Activated CD4-positive, alpha-beta T cell treated with anti-CD3 and anti-CD28 coated beads, Interleukin-2, Interleukin-4, amounts not matched to agents 100 ng/mL and 50 ng/mL, durations not matched to agents 16 hours and 8 hours (primary cell): ENCODE results near the gene VGLL2.
"Not testable (repeated sequence)": the region's sequence is repeated elsewhere in the genome, so short reads cannot be mapped to it uniquely, and the experiment has no call there.

Experiments used
- DNase-seq: peaks from one replicate; pipeline ENCODE4 v3.0.0-alpha.2; 2020; ENCODE audit warnings: low spot score

Gene VGLL2

GRCh38 chr6:117265410-117266256 lies at the start of gene VGLL2:
TSS of gene VGLL2 (plus strand) at chr6:117265558. CDS start at chr6:117265764, 206 bp downstream.
- DNase-seq = no peak

GRCh38 chr6:117222861-117223260 lies 42.5 kb upstream of the VGLL2 start:
- DNase-seq = no peak

- DNase-seq = no peak
Measured at GRCh38 chr6:117226778-117227177, 38.6 kb upstream of the VGLL2 start.

GRCh38 chr6:117227245-117227962 lies 38.0 kb upstream of the VGLL2 start:
- no peak for DNase-seq

- DNase-seq = no peak
Measured at GRCh38 chr6:117228202-117228601, 37.2 kb upstream of the VGLL2 start.

- no peak for DNase-seq
Measured at GRCh38 chr6:117229870-117230269, 35.5 kb upstream of the VGLL2 start.

GRCh38 chr6:117231466-117231865 lies 33.9 kb upstream of the VGLL2 start:
- DNase-seq = no peak

GRCh38 chr6:117232196-117232595 lies 33.2 kb upstream of the VGLL2 start:
- no peak for DNase-seq

- no peak for DNase-seq
Measured at GRCh38 chr6:117233145-117233544, 32.2 kb upstream of the VGLL2 start.

GRCh38 chr6:117237561-117237960 lies 27.8 kb upstream of the VGLL2 start:
- DNase-seq = no peak

- not testable (repeated sequence) for DNase-seq
Measured at GRCh38 chr6:117244571-117244970, 20.8 kb upstream of the VGLL2 start.

GRCh38 chr6:117244979-117245378 lies 20.4 kb upstream of the VGLL2 start:
- DNase-seq = not testable (repeated sequence)

- no peak for DNase-seq
Measured at GRCh38 chr6:117253785-117254184, 11.6 kb upstream of the VGLL2 start.

- DNase-seq = no peak
Measured at GRCh38 chr6:117262799-117263198, 2.6 kb upstream of the VGLL2 start.

- no peak for DNase-seq
Measured at GRCh38 chr6:117263353-117263927, 1.9 kb upstream of the VGLL2 start.

GRCh38 chr6:117264369-117264691 lies 1.0 kb upstream of the VGLL2 start:
- DNase-seq = no peak

GRCh38 chr6:117264692-117265409 lies 507 bp upstream of the VGLL2 start:
- no peak for DNase-seq

- no peak for DNase-seq
Measured at GRCh38 chr6:117266257-117267053, 1.1 kb downstream of the VGLL2 start.

GRCh38 chr6:117267054-117267347 lies 1.6 kb downstream of the VGLL2 start:
- DNase-seq = no peak

- DNase-seq = no peak
Measured at GRCh38 chr6:117267766-117268534, 2.6 kb downstream of the VGLL2 start.

GRCh38 chr6:117268924-117269323 lies 3.6 kb downstream of the VGLL2 start:
- no peak for DNase-seq
